Activated T-cell treated with anti-CD3 and anti-CD28 coated beads for 48 hours (primary cell): ENCODE data around the gene FLNB.
"Not testable (repeated sequence)": the region's sequence is repeated elsewhere in the genome, so short reads cannot be mapped to it uniquely, and the experiment has no call there.

Source experiments
- DNase-seq: peaks from one replicate; pipeline ENCODE4 v3.0.0-alpha.2; 2020; ENCODE audit warnings: low read depth

FLNB gene

DNA sequence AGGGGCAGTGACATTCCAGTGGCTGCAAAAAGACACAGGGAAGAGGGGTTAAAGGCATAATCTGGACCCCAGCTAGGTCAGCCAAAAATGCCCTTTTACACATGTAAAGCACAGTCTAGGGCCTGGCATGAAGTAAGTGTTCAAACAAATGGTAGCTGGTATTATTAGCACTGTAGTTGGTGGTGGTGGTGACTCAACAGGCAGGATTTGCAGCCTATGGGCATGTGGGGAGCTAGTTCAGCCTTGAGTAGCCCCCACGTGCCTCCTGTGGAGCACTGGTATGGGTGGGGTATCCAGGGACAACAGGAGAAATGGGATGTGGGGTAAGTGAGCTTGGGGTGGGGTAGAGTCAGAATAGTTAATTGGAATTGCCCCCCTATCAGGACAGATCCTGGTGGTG lies 175.0 kb downstream of the FLNB start:
- DNase-seq: no peak

DNA sequence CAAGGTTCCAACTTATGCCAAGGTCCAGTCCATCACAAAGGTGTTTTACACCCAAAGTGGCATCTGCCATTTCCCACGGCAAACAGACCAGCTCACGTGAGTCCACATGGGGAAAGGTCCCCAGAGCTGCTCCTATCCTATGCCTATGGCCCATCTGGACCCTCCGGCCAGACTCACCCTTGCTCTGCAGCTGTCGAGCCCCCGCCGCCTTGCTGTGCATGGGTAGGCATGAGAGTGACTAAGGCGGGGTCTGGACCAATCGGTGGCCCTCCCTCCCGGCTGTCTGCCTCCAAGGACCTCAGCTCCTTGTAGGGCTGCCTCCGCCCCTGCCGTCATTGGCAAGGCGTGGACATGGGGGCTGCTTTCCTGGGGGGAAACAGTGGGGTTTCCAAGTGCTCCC lies 175.7 kb downstream of the FLNB start:
- DNase-seq: no peak

DNA sequence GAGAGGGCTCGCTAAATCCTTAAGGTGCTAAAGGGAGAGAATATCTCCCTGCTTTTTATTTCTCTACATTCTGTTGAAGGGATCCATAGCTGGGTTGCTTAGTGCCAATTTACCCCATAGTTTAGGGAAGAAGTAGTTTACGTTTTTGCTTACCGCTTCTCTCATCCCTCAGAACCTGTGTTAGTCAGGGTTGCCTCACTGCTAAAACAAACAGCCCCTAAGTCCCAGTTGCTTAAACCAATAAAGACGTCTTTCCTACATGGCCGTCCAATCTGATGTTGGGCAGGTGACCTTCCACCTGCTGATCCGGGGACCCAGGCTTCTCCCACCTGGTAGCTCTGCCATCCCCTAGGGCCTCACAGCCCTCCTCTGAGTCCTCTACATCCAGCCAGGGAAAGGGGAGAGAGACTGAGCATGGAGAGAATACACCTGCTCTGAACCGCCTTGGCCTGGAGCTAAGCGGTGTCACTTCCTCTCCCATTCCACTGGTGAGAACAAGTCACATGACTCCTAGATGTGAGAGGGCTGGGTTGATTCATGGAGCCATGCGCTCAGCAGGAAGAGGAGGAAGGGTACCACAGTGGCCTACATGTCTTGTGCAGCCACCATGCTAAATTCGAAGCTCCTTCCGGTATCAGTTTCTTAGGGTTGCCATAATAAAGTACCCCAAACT lies 176.2 kb downstream of the FLNB start:
- DNase-seq: no peak

- DNase-seq: no peak
Observed at GRCh38 chr3:58184982-58185360, 176.7 kb downstream of the FLNB start.

GRCh38 chr3:58188173-58188564 lies 179.9 kb downstream of the FLNB start:
- DNase-seq: no peak

DNA sequence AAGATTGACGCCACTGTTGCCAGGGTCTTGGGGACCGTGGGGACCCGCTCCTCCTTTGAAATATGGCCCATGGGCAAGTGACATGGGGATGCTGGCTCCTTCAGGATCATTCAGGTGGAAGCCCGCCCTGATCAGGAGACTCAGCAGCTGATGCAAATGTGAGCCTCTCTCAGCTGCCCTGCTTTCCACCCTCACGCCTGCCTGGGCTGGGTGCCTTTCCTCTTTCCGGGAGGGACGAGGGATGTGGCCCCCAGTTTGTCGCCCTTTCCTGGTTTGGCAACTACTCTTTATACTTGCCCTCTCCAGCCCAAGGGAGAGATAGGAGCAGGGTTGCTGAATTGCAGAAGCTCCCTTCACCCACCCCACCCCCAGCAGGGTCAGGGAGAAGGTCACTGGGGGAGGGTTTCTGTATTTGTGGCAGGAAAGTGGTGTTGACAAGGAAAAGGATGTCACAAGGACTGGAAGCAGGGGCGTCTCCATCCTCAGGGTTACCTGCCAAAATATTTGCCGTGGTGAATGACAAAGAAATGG lies 180.8 kb downstream of the FLNB start:
- DNase-seq: no peak

DNA sequence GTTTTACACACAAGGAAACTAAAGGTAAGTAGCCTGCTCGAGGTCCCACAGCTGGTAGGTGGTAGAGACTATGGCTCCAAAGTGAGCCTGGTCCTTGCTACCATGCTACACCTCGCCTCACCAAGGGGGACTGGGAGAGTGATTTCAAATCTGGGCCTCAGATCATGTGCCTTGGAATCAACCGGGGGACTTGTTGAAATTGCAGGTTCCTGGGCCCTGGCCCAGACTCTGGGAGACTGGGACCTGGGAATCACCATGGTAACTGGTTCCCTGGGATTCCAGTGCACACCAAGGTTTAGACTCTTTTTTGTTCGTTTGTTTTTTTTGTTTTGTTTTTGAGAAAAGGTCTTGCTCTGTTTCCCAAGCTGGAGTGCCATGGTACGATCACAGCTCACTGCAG lies 181.5 kb downstream of the FLNB start:
- no peak for DNase-seq

- no peak for DNase-seq
Observed at GRCh38 chr3:58190291-58190690, 182.1 kb downstream of the FLNB start.

DNA sequence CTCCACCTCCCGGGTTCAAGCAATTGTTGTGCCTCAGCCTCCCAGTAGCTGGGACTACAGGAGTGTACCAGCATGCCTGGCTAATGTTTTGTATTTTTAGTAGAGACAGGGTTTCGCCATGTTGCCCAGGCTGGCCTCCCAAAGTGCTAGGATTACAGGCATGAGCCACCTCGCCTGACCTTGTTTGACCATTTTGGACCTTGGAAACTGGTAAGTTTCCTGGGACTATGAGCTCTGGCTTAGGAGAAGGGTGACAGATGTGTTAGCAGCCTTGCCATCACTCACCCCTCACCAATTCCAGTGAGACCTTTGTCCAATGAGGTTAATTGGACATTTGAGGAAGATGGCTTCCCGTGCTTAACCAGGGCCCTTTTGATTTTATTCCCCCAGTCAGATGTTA lies 182.7 kb downstream of the FLNB start:
- no peak for DNase-seq

GRCh38 chr3:58191361-58191991 lies 183.3 kb downstream of the FLNB start:
- DNase-seq: no peak

- DNase-seq: no peak
Observed at GRCh38 chr3:58192069-58192468, 183.8 kb downstream of the FLNB start.

GRCh38 chr3:58193682-58194407 lies 185.6 kb downstream of the FLNB start:
- no peak for DNase-seq

DNA sequence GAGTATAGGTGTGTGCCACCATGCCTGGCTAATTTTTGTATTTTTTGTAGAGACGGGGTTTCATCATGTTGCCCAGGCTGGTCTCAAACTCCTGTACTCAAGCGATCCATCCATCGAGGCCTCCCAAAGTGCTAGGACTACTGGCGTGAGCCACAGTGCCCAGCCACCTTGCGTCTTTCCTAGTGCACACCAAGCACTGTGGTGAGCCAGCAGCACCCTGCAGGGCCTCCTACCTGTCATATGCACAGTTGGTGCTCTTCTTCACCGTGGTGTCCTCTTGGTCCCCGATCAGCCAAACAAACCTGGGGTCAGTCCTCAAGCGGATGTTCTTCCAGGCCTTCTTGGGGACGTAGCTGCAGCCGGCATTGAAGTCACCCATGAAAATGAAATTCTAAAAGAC lies 189.4 kb downstream of the FLNB start:
- DNase-seq: no peak

GRCh38 chr3:58198362-58198761 lies 190.1 kb downstream of the FLNB start:
- no peak for DNase-seq

GRCh38 chr3:58198804-58199203 lies 190.6 kb downstream of the FLNB start:
- no peak for DNase-seq

- no peak for DNase-seq
Observed at GRCh38 chr3:58200121-58200709, 192.0 kb downstream of the FLNB start.

- no peak for DNase-seq
Observed at GRCh38 chr3:58200846-58201355, 192.7 kb downstream of the FLNB start.

- DNase-seq: not testable (repeated sequence)
Observed at GRCh38 chr3:58201451-58201850, 193.2 kb downstream of the FLNB start.

DNA sequence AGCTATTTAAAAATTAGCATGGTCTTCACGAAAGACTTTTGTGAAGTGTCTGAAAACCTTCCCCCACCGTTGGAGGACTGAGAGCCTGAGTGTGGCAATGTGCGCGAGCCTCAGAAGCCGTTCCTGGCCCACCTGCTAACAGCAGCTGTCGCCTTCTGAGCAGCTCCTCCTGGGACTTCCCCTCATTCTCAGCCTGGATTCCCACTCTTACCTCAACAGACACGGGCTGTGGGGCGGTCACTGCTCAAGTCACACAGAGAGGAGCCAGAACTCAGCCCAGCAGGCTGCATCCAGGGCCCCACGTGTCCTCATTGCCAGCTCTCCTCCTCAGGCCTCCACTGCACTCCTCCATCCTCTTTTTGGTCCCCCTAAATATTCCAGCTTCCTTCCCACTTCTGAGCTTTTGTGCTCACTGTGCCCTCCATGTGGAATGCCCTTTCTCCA lies 194.7 kb downstream of the FLNB start:
- DNase-seq: no peak

DNA sequence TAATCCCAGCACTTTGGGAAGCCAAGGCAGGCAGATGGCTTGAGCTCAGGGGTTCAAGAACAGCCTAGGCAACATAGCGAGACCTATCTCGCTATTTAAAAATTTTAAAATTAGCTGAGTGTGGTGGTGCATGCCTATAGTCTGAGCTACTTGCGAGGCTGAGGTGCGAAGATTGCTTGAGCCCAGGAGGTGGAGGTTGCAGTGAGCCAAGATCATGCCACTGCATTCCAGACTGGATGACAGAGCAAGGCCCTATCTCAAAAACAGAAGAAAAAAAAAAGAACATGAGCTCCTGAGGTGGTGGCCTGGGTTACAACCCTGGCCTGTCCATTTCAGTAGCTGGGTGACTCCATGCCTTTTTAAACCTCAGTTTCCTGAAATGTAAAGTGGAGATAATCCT lies 195.3 kb downstream of the FLNB start:
- no peak for DNase-seq

GRCh38 chr3:58204720-58205119 lies 196.5 kb downstream of the FLNB start:
- DNase-seq: no peak

- no peak for DNase-seq
Observed at GRCh38 chr3:58205981-58206380, 197.8 kb downstream of the FLNB start.
